GM12873 (cell line): ENCODE results near the gene MRPL36.

Experiments
- CTCF ChIP-seq: IDR thresholded peaks from 2 replicates; pipeline ENCODE4 v1.5.1; 2012; ENCODE audit warnings: low read depth, mild to moderate bottlenecking, moderate library complexity, low read length, control low read depth; ENCODE audit not compliant: insufficient read depth; ENCODE audit errors: missing control alignments

The MRPL36 gene

DNA sequence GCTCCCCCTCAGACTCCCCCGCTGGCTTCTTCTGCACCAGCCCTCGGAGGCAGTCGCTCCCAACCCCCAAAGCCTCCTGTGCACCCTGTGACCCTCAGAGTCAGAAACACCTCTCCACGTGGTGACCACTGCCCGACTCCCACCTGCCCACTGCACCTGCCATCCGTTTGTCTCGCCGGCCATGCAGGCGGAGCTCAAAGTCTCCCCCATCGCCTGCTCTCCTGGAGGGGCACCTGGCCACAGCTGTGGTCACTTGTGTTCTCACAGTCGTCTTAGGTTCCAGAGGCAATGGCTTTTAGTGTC lies 38.2 kb downstream of the MRPL36 start:
- TF ChIP-seq CTCF = no peak

GRCh38 chr5:1760656-1761452 lies 38.8 kb downstream of the MRPL36 start:
- TF ChIP-seq CTCF = no peak

- no peak for TF ChIP-seq CTCF
Measured at GRCh38 chr5:1760231-1760630, 39.4 kb downstream of the MRPL36 start.

DNA sequence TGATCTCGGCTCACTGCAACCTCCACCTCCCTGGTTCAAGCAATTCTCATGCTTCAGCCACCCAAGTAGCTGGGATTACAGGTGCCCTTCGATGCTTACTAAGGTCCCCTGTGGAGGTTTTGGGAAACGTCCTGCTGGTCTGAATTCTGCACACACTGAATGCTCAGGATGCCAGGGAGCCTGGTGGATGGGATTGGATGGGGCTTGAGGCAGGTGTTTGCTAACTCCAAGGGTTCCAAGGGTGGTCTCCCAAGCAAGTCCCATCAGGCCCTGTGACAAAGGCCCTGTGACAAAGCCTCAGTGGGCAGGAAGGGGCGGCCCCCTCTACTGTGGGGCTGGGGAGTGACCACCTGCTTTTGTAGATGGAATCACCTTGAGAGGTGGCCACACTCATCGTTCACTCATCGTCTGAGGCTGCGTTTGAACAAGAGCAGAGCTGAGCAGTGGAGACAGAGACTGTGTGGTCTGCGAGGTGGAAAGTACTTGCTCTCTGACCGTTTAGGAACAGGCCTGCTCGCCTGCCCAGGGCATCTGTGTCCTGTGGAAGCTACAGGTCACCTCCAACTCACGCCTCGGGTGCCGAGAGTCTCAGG lies 40.2 kb downstream of the MRPL36 start:
- TF ChIP-seq CTCF = no peak

GRCh38 chr5:1758574-1758973 lies 41.1 kb downstream of the MRPL36 start:
- no peak for TF ChIP-seq CTCF

DNA sequence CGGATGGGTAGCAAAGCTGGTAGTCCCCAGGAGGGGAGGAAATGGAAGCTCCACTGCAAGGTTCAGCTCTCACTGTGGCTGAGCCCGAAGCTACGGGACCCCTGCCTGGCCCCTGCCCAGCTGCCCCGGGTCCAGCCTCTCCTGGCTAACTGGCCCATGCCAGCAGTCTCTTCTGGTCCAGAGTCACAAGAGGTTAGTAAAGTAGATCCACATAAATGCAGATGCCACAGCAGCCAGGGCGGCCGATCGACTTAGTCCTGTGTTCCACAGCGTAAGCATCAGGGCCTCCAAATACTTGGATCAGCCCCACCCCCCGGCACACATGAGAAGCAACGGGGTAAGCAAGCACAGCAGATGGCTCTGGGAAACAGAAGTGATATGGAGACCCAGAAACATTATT lies 42.1 kb downstream of the MRPL36 start:
- TF ChIP-seq CTCF = no peak

- no peak for TF ChIP-seq CTCF
Measured at GRCh38 chr5:1756481-1756880, 43.2 kb downstream of the MRPL36 start.
